ENCODE measurements around the gene C11orf21.

The C11orf21 gene

GRCh38 chr11:2259466-2259830, 42.3 kb downstream of the C11orf21 start:
- DNase-seq (ENCODE audit: low spot score), result no peak

GRCh38 chr11:2258501-2259465, 42.9 kb downstream of the C11orf21 start:
- no peak for DNase-seq (ENCODE audit: low spot score)

GRCh38 chr11:2256951-2257700, 44.6 kb downstream of the C11orf21 start:
- no peak for DNase-seq (ENCODE audit: low spot score)

- no peak for DNase-seq (ENCODE audit: low spot score)
These were observed 45.3 kb downstream of the C11orf21 start for GRCh38 chr11:2256293-2256913.

GRCh38 chr11:2252018-2252417, 49.7 kb downstream of the C11orf21 start:
- no peak for DNase-seq (ENCODE audit: low spot score)

GRCh38 chr11:2251138-2251537, 50.6 kb downstream of the C11orf21 start:
- DNase-seq (ENCODE audit: low spot score), result no peak

GRCh38 chr11:2250485-2250884, 51.2 kb downstream of the C11orf21 start:
- no peak for DNase-seq (ENCODE audit: low spot score)

GRCh38 chr11:2250041-2250440, 51.7 kb downstream of the C11orf21 start:
- DNase-seq (ENCODE audit: low spot score), result no peak

GRCh38 chr11:2249189-2249916, 52.4 kb downstream of the C11orf21 start:
- no peak for DNase-seq (ENCODE audit: low spot score)

- no peak for DNase-seq (ENCODE audit: low spot score)
These were observed 53.0 kb downstream of the C11orf21 start for GRCh38 chr11:2248762-2249161.

- DNase-seq (ENCODE audit: low spot score), result no peak
These were observed 53.5 kb downstream of the C11orf21 start for GRCh38 chr11:2248242-2248641.

- no peak for DNase-seq (ENCODE audit: low spot score)
These were observed 54.2 kb downstream of the C11orf21 start for GRCh38 chr11:2247496-2247895.
